Adrenal gland (tissue), 12 donors: ENCODE measurements around the gene TSGA10. TPM values are rescaled to one million over a fixed set of nuclear protein-coding genes. Genes with fewer than 3 reads are reported as not detected.

ENCODE experiments used
- DNase-seq, 7 donors: peaks; one replicate each; pipeline ENCODE4 v3.0.0-alpha.2; 2019 to 2020
- H3K27ac ChIP-seq, 5 donors: fragments of 200-600 bp; sonication (generic) in 4 of 5; 1 replicate in 3 of 5; 2 replicates in 2 of 5; pipeline versions ENCODE4 v1.5.1 to v1.8.0; 2016 to 2020; ENCODE audit warnings: mild to moderate bottlenecking in 1 of 5
- H3K27me3 ChIP-seq: fragments of 200-600 bp; 2 replicates; pipeline ENCODE4 v1.8.0; 2021
- H3K36me3 ChIP-seq, 2 donors: fragments of 200-600 bp; replicated peaks in 1 of 2; 1 replicate in 1 of 2; 2 replicates in 1 of 2; pipeline versions ENCODE4 v1.5.1 to v1.8.0; 2018 to 2022
- H3K4me1 ChIP-seq, 2 donors: fragments of 200-600 bp; replicated peaks in 1 of 2; 1 replicate in 1 of 2; 2 replicates in 1 of 2; pipeline versions ENCODE4 v1.5.1 to v1.8.0; 2018 to 2021
- H3K4me3 ChIP-seq, 4 donors: fragments of 200-600 bp; sonication (generic) in 3 of 4; one replicate each; pipeline ENCODE4 v1.5.1; 2016 to 2018
- H3K9me3 ChIP-seq, 3 donors: fragments of 200-600 bp; sonication (generic) in 1 of 3; replicated peaks in 1 of 3; 1 replicate in 2 of 3; 2 replicates in 1 of 3; pipeline versions ENCODE4 v1.5.1 to v1.8.0; 2016 to 2021
- CTCF ChIP-seq, 6 experiments: fragments of 450-650 bp in 4 of 6; fragments of 200-600 bp in 2 of 6; sonication (generic) in 1 of 6; IDR thresholded peaks; 1 replicate in 5 of 6; 2 replicates in 1 of 6; pipeline versions ENCODE4 v1.5.1 to v1.8.0; 2016 to 2021; ENCODE audit warnings: antibody characterized with exemption in 6 of 6, mild to moderate bottlenecking in 2 of 6, moderate library complexity in 1 of 6
- POLR2A ChIP-seq, 2 donors: fragments of 450-650 bp; IDR thresholded peaks; one replicate each; pipeline ENCODE4 v1.6.1; 2017; ENCODE audit warnings: antibody characterized with exemption in 2 of 2, mild to moderate bottlenecking in 2 of 2, moderate library complexity in 1 of 2
- WGBS, 4 donors: extraction: QIAGEN DNeasy Blood & Tissue Kit in 2 of 4; methylation state at CpG; one replicate each; pipeline versions ENCODE4 v1.1.5 to v1.1.7; 2013 to 2017; 5-methylcytosine and 5-hydroxymethylcytosine counted together
- intact Hi-C, 2 donors: fragments of 100-400 bp; cut with DNase I; formaldehyde crosslinking; loops; one replicate each; pipeline versions ENCODE4 v1.14.1 to v1.15.0; 2022 to 2023
- polyA plus RNA-seq, 3 donors: library from polyadenylated mRNA; stranded (reverse); fragments of 200-250 nt in 2 of 3; fragments of 350-450 nt in 1 of 3; fragmentation: Illumina TruSeq in 1 of 3; extraction: RNeasy Lipid Tissue Mini Kit (QIAGEN cat#74804) in 1 of 3; gene quantifications; one replicate each; pipeline ENCODE4 v1.2.3, GENCODE V29; 2013 to 2014
- total RNA-seq, 9 donors: library from RNA; depleted of rRNA in 4 of 9; stranded (reverse); fragments of >200 nt in 4 of 9; fragments of 120-200 nt in 1 of 9; fragmentation: NEBNext Ultra II Directional in 1 of 9; extraction: Animal tissue kit (Norgen Biotek cat#: 25700) in 1 of 9; gene quantifications; one replicate each; pipeline versions ENCODE4 v1.1.0 to v1.2.4, GENCODE V29; 2013 to 2023
- donor health status: healthy with polysubstance abuse.
- donor health status: Bipolar disorder and iron deficiency.
- donor health status: DM: yes; HTN: yes; CAD: no.
- donor health status: DM: no; HTN: no; CAD: no.
- donor health status: DM: no; HTN: no; CAD: no.
- donor health status: DM: yes; HTN: yes; CAD: no.

TSGA10 gene
- total and polyA plus RNA-seq, 12 donors, result 2.3 to 24.1 (median 6.9) TPM

- peaks cover 0 to 23% of the 10 kb centered on the region in 2 donors for H3K4me1 ChIP-seq
- no peaks in the 10 kb centered on the region for H3K9me3 ChIP-seq
- WGBS, 4 donors, result 93 to 98% (median 96%) methylated on average over 5 of the region's 5 CpGs
- DNase-seq, result no peak
- TF ChIP-seq POLR2A (IDR thresholded peaks at IDR 0.05) (no peak), CTCF (IDR thresholded peaks at IDR 0.05) (no peak)
- no peak overlapping the region for H3K27ac ChIP-seq
- intact Hi-C loops, result no loop called here
- no peak overlapping the region for H3K4me3 ChIP-seq
- no peaks in the 10 kb centered on the region for H3K27me3 ChIP-seq
- no peaks in the 10 kb centered on the region for H3K36me3 ChIP-seq
Observed at GRCh38 chr2:99158599-99158998, 3.9 kb upstream of the TSGA10 start.

DNA sequence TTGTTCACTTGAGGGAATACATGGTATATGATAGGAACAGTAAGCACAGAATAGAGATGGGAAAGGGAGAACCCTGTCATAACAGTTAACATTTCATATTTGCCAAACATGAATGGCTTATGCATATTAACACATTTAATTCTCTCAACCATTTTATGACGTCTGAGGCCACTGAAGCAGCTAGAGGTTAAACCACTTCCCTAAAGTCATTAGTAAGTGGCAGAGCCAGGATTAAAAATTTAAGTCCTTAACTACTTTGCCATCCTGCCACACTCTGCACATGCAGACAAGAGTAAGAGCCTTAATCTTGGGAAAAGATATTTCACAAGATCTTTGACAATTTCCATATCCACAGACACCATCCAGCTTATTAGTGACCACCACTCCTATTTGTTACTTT is 2.1 kb upstream of the TSGA10 start:
- no peak overlapping the region for H3K27ac ChIP-seq
- WGBS, 4 donors, result 68 to 85% (median 73%) methylated on average over 1 of the region's 1 CpG
- DNase-seq, result no peak
- intact Hi-C loops, result no loop called here
- no peaks in the 10 kb centered on the region for H3K27me3 ChIP-seq
- H3K36me3 ChIP-seq, result no peaks in the 10 kb centered on the region
- H3K4me3 ChIP-seq, result no peak overlapping the region
- TF ChIP-seq POLR2A (IDR thresholded peaks at IDR 0.05) (no peak), CTCF (IDR thresholded peaks at IDR 0.05) (no peak)
- H3K9me3 ChIP-seq, result no peaks in the 10 kb centered on the region
- H3K4me1 ChIP-seq, result peaks cover 0 to 24% of the 10 kb centered on the region in 2 donors

DNA sequence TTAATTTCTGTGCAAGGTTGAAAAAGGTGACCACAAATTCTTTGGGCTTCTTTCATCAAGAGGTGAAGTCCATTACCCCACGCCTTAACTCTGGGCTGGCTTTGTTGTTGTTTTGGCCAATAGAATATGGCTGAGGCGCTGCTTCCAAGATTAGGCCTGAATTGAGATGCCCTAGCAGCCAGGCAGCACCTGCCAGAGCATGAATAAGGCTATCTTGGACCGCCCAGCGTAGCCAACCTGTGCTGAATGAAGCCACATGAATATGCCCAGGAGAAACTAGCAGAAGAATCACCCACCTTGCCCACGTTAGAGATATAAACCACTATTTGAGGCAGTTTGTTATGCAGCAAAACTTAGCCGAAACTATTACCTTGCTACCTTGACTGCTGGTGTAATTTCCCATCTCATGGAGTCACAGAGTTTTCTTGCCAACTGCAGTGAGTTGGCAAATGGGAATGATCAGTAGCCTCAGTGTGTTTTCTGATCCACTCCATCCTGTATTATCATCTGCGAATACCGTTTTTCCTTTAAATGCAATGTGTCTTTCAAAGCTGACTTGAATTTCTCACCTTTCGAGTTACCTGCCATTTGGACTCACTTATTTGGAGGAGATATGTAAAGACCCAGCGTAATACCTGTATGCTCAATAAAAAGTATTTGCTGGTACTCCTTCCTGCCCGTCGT is 679 bp downstream of the TSGA10 start:
- intact Hi-C loops, result no loop called here
- H3K27me3 ChIP-seq, result no peaks in the 10 kb centered on the region
- peak in 4 of 7 donors; percentile 15 to 58 (median 24) for DNase-seq
- H3K36me3 ChIP-seq, result no peaks in the 10 kb centered on the region
- no peak for TF ChIP-seq CTCF (IDR thresholded peaks at IDR 0.05)
- no peaks in the 10 kb centered on the region for H3K9me3 ChIP-seq
- 34 to 43% (median 37%) methylated on average over 9 to 12 of the region's 12 CpGs for WGBS, 4 donors
- peaks cover 0 to 24% of the 10 kb centered on the region in 2 donors for H3K4me1 ChIP-seq
- H3K4me3 ChIP-seq, result peak overlapping the region in 3 of 4 donors; percentile 62 to 90 (median 82)
- H3K27ac ChIP-seq, result peak overlapping the region in 4 of 5 donors; percentile 68 to 96 (median 92)

- Histone ChIP-seq H3K4me1 (peaks cover 0 to 24% of the 10 kb centered on the region in 2 donors), H3K27ac (no peak overlapping the region), H3K9me3 (no peaks in the 10 kb centered on the region), H3K4me3 (no peak overlapping the region), H3K36me3 (no peaks in the 10 kb centered on the region), H3K27me3 (no peaks in the 10 kb centered on the region)
- intact Hi-C loops, result no loop called here
- TF ChIP-seq CTCF (IDR thresholded peaks at IDR 0.05), result no peak
- no peak for TF ChIP-seq POLR2A (IDR thresholded peaks at IDR 0.05)
- no peak for DNase-seq
- 88 to 92% (median 90%) methylated on average over 7 of the region's 7 CpGs for WGBS, 4 donors
Observed at GRCh38 chr2:99152199-99152895, 2.4 kb downstream of the TSGA10 start.
